Natural killer cell (primary cell): ENCODE results near the gene COL19A1. TPM values are rescaled to one million over a fixed set of nuclear protein-coding genes. Genes with fewer than 3 reads are reported as not detected.
A peak's percentile ranks its signal among the peaks of the same experiment; 100 is the strongest.

Experiments
- ATAC-seq, 3 donors: fragments of 150-1000 bp in 2 of 3; fragments of 200-7000 bp in 1 of 3; cut with Tn5 transposase; 1 replicate in 1 of 3; 2 replicates in 2 of 3; pipeline ENCODE4 v1.10.0; 2021; ENCODE audit warnings: mild to moderate bottlenecking in 2 of 3, moderate library complexity in 2 of 3
- DNase-seq, 2 donors: peaks; one replicate each; pipeline versions ENCODE4 v3.0.0 to v3.0.0-alpha.2; 2013 to 2021; ENCODE audit warnings: mixed read lengths in 1 of 2
- H3K27ac ChIP-seq: one replicate; pipeline ENCODE4 v1.5.1; 2013; ENCODE audit warnings: mild to moderate bottlenecking, low read length
- H3K27me3 ChIP-seq: one replicate; pipeline ENCODE4 v1.6.1; 2013; ENCODE audit warnings: low read length; ENCODE audit not compliant: control insufficient read depth, insufficient read depth
- H3K36me3 ChIP-seq: one replicate; pipeline ENCODE4 v1.6.1; 2013; ENCODE audit warnings: low read length; ENCODE audit not compliant: control insufficient read depth, insufficient read depth
- H3K4me1 ChIP-seq: one replicate; pipeline ENCODE4 v1.6.1; 2013; ENCODE audit warnings: low read length; ENCODE audit not compliant: control insufficient read depth, insufficient read depth
- H3K4me3 ChIP-seq: one replicate; pipeline ENCODE4 v1.5.1; 2013; ENCODE audit warnings: low read length
- H3K9me3 ChIP-seq: one replicate; pipeline ENCODE4 v1.6.1; 2013; ENCODE audit warnings: low read length; ENCODE audit not compliant: control insufficient read depth, insufficient read depth
- H3K27ac Mint-ChIP-seq, 2 donors: one replicate each; pipeline ENCODE4 v1.8.0; 2022; ENCODE audit warnings: mild to moderate bottlenecking in 2 of 2, mixed read lengths in 2 of 2, moderate library complexity in 1 of 2
- H3K27me3 Mint-ChIP-seq, 2 donors: one replicate each; pipeline ENCODE4 v1.8.0; 2022; ENCODE audit warnings: low read depth in 2 of 2, mixed read lengths in 2 of 2
- H3K36me3 Mint-ChIP-seq: one replicate; pipeline ENCODE4 v1.8.0; 2022; ENCODE audit warnings: mixed read lengths
- H3K4me1 Mint-ChIP-seq, 2 donors: one replicate each; pipeline ENCODE4 v1.8.0; 2022; ENCODE audit warnings: mixed read lengths in 2 of 2
- H3K4me3 Mint-ChIP-seq: one replicate; pipeline ENCODE4 v1.8.0; 2022; ENCODE audit warnings: mild to moderate bottlenecking, moderate library complexity, mixed read lengths
- H3K9me3 Mint-ChIP-seq, 2 donors: one replicate each; pipeline ENCODE4 v1.8.0; 2022; ENCODE audit warnings: mixed read lengths in 2 of 2
- WGBS: methylation state at CpG from one replicate; pipeline ENCODE4 v1.1.7; 2013; ENCODE audit warnings: missing lambda C conversion rate; ENCODE audit not compliant: insufficient coverage; 5-methylcytosine and 5-hydroxymethylcytosine counted together
- intact Hi-C: fragments of 100-400 bp; cut with micrococcal nuclease; formaldehyde crosslinking; loops from one replicate; pipeline ENCODE4 v1.14.2; 2022
- total RNA-seq, 4 donors: library from RNA; stranded (reverse); fragments of 120-200 nt in 1 of 4; gene quantifications; one replicate each; pipeline versions ENCODE4 v1.2.3 to v1.2.4, GENCODE V29; 2013 to 2022
- TF ChIP-seq, protein P1 (sequence below): fragments of 200-600 bp; IDR thresholded peaks from one replicate; pipeline ENCODE4 v1.8.0; 2022; ENCODE audit warnings: antibody characterized with exemption

Gene COL19A1
- total RNA-seq, 3 donors from 2014 or later (not counting 1 experiment from before 2014, with no cell fraction given) = 0.07 to 0.33 (median 0.18) TPM

- H3K9me3 ChIP-seq = peaks cover under 1% of the 10 kb centered on the region
- TF ChIP-seq, protein P1, sequence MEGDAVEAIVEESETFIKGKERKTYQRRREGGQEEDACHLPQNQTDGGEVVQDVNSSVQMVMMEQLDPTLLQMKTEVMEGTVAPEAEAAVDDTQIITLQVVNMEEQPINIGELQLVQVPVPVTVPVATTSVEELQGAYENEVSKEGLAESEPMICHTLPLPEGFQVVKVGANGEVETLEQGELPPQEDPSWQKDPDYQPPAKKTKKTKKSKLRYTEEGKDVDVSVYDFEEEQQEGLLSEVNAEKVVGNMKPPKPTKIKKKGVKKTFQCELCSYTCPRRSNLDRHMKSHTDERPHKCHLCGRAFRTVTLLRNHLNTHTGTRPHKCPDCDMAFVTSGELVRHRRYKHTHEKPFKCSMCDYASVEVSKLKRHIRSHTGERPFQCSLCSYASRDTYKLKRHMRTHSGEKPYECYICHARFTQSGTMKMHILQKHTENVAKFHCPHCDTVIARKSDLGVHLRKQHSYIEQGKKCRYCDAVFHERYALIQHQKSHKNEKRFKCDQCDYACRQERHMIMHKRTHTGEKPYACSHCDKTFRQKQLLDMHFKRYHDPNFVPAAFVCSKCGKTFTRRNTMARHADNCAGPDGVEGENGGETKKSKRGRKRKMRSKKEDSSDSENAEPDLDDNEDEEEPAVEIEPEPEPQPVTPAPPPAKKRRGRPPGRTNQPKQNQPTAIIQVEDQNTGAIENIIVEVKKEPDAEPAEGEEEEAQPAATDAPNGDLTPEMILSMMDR = no peak
- Mint-ChIP-seq H3K4me3 (peak overlapping the region; percentile 18), H3K4me1 (peaks cover 11 to 18% of the 10 kb centered on the region in 2 donors), H3K36me3 (no peaks in the 10 kb centered on the region), H3K27me3 (peaks cover 52 to 75% of the 10 kb centered on the region in 2 donors), H3K9me3 (no peaks in the 10 kb centered on the region), H3K27ac (no peak overlapping the region)
- H3K27ac ChIP-seq = no peak overlapping the region
- intact Hi-C loops = no loop called here
- H3K36me3 ChIP-seq = no peaks in the 10 kb centered on the region
- H3K4me3 ChIP-seq = no peak overlapping the region
- peaks cover 13% of the 10 kb centered on the region for H3K4me1 ChIP-seq
- H3K27me3 ChIP-seq = peaks cover 33% of the 10 kb centered on the region
- 100% methylated on average over 1 of the region's 2 CpGs for whole genome bisulfite sequencing
- ATAC-seq (no peak), DNase-seq (no peak)
Observed at GRCh38 chr6:69865126-69865525, 1.2 kb upstream of the COL19A1 start.

- H3K9me3 ChIP-seq = no peaks in the 10 kb centered on the region
- TF ChIP-seq, protein P1 = no peak
- H3K27ac ChIP-seq = peak overlapping the region; percentile 74
- H3K4me3 Mint-ChIP-seq = peak overlapping the region; percentile 86
- peaks cover 31% of the 10 kb centered on the region for H3K27me3 ChIP-seq
- peak overlapping the region in 1 of 2 donors; percentile 11 for H3K27ac Mint-ChIP-seq
- H3K36me3 ChIP-seq = no peaks in the 10 kb centered on the region
- under 1% methylated on average over 78 of the region's 80 CpGs for WGBS
- H3K4me1 Mint-ChIP-seq = peaks cover 11 to 18% of the 10 kb centered on the region in 2 donors
- H3K36me3 Mint-ChIP-seq = no peaks in the 10 kb centered on the region
- intact Hi-C loops = no loop called here
- peaks cover 50 to 71% of the 10 kb centered on the region in 2 donors for H3K27me3 Mint-ChIP-seq
- H3K4me3 ChIP-seq = peak overlapping the region; percentile 54
- H3K4me1 ChIP-seq = peaks cover 13% of the 10 kb centered on the region
- no peaks in the 10 kb centered on the region for H3K9me3 Mint-ChIP-seq
- ATAC-seq = peak; percentile 78 to 85 (median 83)
- peak; percentile 36 to 76 for DNase-seq
Observed at GRCh38 chr6:69866770-69867638, 648 bp downstream of the COL19A1 start.

DNA sequence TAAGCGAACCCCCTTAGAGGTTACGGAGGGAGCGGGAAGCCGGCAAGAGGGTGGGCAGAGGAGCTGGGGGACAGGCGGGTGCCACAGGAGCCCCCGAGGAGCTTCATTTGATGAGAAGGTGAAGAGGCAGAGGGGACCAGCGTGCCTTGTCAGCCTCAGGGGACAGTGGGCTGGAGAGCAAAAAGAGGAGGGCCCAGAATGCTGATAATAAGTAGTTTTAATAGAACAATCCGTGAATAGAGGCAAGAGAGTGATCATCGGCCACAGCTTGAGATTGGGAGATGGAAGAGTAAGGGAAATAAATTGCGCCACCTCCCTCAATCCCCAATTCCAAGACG, 1.3 kb downstream of the COL19A1 start:
- Histone ChIP-seq H3K4me3 (peak overlapping the region; percentile 45), H3K9me3 (no peaks in the 10 kb centered on the region), H3K27me3 (peaks cover 31% of the 10 kb centered on the region), H3K27ac (peak overlapping the region; percentile 74), H3K4me1 (peaks cover 13% of the 10 kb centered on the region), H3K36me3 (no peaks in the 10 kb centered on the region)
- DNase-seq = no peak
- Mint-ChIP-seq H3K9me3 (no peaks in the 10 kb centered on the region), H3K4me3 (peak overlapping the region; percentile 51), H3K27me3 (peaks cover 49 to 70% of the 10 kb centered on the region in 2 donors), H3K4me1 (peaks cover 11 to 18% of the 10 kb centered on the region in 2 donors), H3K27ac (no peak overlapping the region), H3K36me3 (no peaks in the 10 kb centered on the region)
- TF ChIP-seq, protein P1 = no peak
- ATAC-seq = peak in 1 of 3 donors; percentile 25
- intact Hi-C loops = no loop called here
- 0% methylated on average over 7 of the region's 11 CpGs for WGBS
